Endodermal cell (in vitro differentiated cells): Measurements from ENCODE around the gene MAST3. TPM values are rescaled to one million over a fixed set of nuclear protein-coding genes. Genes with fewer than 3 reads are reported as not detected.

Experiments
- DNase-seq: peaks from one replicate; pipeline ENCODE4 v3.0.0-alpha.2; 2017
- H3K27ac ChIP-seq: 2 replicates; pipeline ENCODE4 v1.5.1; 2013; ENCODE audit warnings: mild to moderate bottlenecking, low read depth, low read length, moderate library complexity
- H3K27me3 ChIP-seq: 2 replicates; pipeline ENCODE4 v1.6.1; 2013; ENCODE audit warnings: mild to moderate bottlenecking, low read length, moderate library complexity; ENCODE audit not compliant: insufficient read depth, control insufficient read depth, poor library complexity, severe bottlenecking
- H3K36me3 ChIP-seq: 2 replicates; pipeline ENCODE4 v1.7.0; 2013; ENCODE audit warnings: mild to moderate bottlenecking, low read length, moderate library complexity; ENCODE audit not compliant: control insufficient read depth, insufficient read depth
- H3K4me1 ChIP-seq: one replicate; pipeline ENCODE4 v1.7.0; 2013; ENCODE audit warnings: low read length; ENCODE audit not compliant: control insufficient read depth, insufficient read depth
- H3K4me3 ChIP-seq: 2 replicates; pipeline ENCODE4 v1.5.1; 2013; ENCODE audit warnings: mild to moderate bottlenecking, low read length, moderate library complexity
- H3K9ac ChIP-seq: 2 replicates; pipeline ENCODE4 v1.6.1; 2013; ENCODE audit warnings: mild to moderate bottlenecking, low read length, moderate library complexity; ENCODE audit not compliant: poor library complexity, severe bottlenecking; ENCODE audit errors: extremely low read depth
- H3K9me3 ChIP-seq: 2 replicates; pipeline ENCODE4 v1.6.1; 2013; ENCODE audit warnings: mild to moderate bottlenecking, low read length, moderate library complexity; ENCODE audit not compliant: control insufficient read depth
- H3K27ac Mint-ChIP-seq: 2 replicates; pipeline ENCODE4 v1.8.0; 2020; ENCODE audit warnings: mixed read lengths
- H3K27me3 Mint-ChIP-seq: 2 replicates; pipeline ENCODE4 v1.8.0; 2021; ENCODE audit warnings: mild to moderate bottlenecking, mixed read lengths; ENCODE audit not compliant: insufficient read depth
- H3K36me3 Mint-ChIP-seq: 2 replicates; pipeline ENCODE4 v1.8.0; 2020; ENCODE audit warnings: low read depth, mixed read lengths
- H3K4me1 Mint-ChIP-seq: 2 replicates; pipeline ENCODE4 v1.8.0; 2020; ENCODE audit warnings: mixed read lengths
- H3K4me3 Mint-ChIP-seq: 2 replicates; pipeline ENCODE4 v1.8.0; 2020; ENCODE audit warnings: mild to moderate bottlenecking, moderate library complexity, mixed read lengths
- H3K9me3 Mint-ChIP-seq: 2 replicates; pipeline ENCODE4 v1.8.0; 2020; ENCODE audit warnings: mild to moderate bottlenecking, mixed read lengths
- WGBS, 2 experiments: methylation state at CpG; one replicate each; pipeline versions ENCODE4 v1.1.5 to v1.1.7; 2013; ENCODE audit warnings: missing lambda C conversion rate in 2 of 2, mixed read lengths in 1 of 2; ENCODE audit not compliant: insufficient coverage in 1 of 2, insufficient read length in 1 of 2; 5-methylcytosine and 5-hydroxymethylcytosine counted together
- total RNA-seq, 2 donors: library from RNA; stranded (reverse); fragmentation: NEBNext Ultra II Directional in 1 of 2; extraction: Animal tissue kit (Norgen Biotek cat#: 25700) in 1 of 2; gene quantifications; 2 replicates in 1 of 2; 3 replicates in 1 of 2; pipeline ENCODE4 v1.2.1, GENCODE V29; 2021
- TF ChIP-seq, protein P1 (sequence below): fragments of 200-600 bp; sonication (generic); conservative IDR thresholded peaks from 2 replicates; pipeline ENCODE4 v1.5.0; 2021; ENCODE audit warnings: antibody characterized with exemption, mild to moderate bottlenecking

The MAST3 gene
- total RNA-seq, 2 donors from 2014 or later = 13.0 to 15.1 TPM

DNA sequence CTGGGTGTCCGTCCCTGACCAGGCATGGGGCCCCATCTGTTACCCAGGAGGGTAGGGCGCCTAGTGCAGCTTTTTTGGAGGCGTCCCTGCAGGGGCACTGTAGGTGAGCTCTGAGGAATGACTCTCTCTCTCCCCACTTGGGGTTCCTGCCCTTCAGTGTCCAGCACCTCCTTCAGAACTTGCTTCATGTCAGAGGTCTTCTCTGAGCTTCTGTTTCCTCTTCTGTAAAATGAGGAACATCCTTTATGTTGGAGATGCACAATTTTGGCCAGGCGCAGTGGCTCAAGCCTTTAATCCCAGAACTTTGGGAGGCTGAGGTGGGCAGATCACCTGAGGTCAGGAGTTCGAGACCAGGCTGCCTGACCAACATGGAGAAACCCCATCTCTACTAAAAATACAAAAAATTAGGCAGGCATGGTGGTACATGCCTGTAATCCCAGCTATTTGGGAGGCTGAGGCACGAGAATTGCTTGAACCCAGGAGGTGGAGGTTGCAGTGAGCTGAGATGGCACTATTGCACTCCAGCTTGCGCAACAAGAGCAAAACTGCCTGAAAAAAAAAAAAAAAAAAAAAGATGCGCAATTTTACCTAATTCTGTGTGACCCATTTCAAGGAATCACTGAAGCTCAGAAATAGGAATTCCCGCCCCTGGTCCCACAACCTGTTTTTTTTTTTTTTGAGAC lies 40.2 kb downstream of the MAST3 start:
- H3K4me3 Mint-ChIP-seq = no peak overlapping the region
- H3K9me3 Mint-ChIP-seq = no peaks in the 10 kb centered on the region
- DNase-seq = no peak
- WGBS, 2 experiments = 93 to 94% methylated on average over 9 of the region's 9 CpGs
- H3K27ac Mint-ChIP-seq = no peak overlapping the region
- no peaks in the 10 kb centered on the region for H3K4me1 Mint-ChIP-seq
- H3K27ac ChIP-seq = no peak overlapping the region
- no peaks in the 10 kb centered on the region for H3K27me3 Mint-ChIP-seq
- H3K9ac ChIP-seq = no peak overlapping the region
- TF ChIP-seq, protein P1, sequence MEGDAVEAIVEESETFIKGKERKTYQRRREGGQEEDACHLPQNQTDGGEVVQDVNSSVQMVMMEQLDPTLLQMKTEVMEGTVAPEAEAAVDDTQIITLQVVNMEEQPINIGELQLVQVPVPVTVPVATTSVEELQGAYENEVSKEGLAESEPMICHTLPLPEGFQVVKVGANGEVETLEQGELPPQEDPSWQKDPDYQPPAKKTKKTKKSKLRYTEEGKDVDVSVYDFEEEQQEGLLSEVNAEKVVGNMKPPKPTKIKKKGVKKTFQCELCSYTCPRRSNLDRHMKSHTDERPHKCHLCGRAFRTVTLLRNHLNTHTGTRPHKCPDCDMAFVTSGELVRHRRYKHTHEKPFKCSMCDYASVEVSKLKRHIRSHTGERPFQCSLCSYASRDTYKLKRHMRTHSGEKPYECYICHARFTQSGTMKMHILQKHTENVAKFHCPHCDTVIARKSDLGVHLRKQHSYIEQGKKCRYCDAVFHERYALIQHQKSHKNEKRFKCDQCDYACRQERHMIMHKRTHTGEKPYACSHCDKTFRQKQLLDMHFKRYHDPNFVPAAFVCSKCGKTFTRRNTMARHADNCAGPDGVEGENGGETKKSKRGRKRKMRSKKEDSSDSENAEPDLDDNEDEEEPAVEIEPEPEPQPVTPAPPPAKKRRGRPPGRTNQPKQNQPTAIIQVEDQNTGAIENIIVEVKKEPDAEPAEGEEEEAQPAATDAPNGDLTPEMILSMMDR = no peak
- H3K4me3 ChIP-seq = no peak overlapping the region
- H3K36me3 ChIP-seq = peaks cover 21% of the 10 kb centered on the region
- H3K27me3 ChIP-seq = no peaks in the 10 kb centered on the region
- H3K36me3 Mint-ChIP-seq = peaks cover 44% of the 10 kb centered on the region
- H3K4me1 ChIP-seq = no peaks in the 10 kb centered on the region
- no peaks in the 10 kb centered on the region for H3K9me3 ChIP-seq

- H3K9me3 ChIP-seq = no peaks in the 10 kb centered on the region
- no peak overlapping the region for H3K27ac Mint-ChIP-seq
- peaks cover 15% of the 10 kb centered on the region for H3K36me3 ChIP-seq
- H3K27ac ChIP-seq = no peak overlapping the region
- H3K9me3 Mint-ChIP-seq = no peaks in the 10 kb centered on the region
- no peaks in the 10 kb centered on the region for H3K27me3 Mint-ChIP-seq
- TF ChIP-seq, protein P1 = no peak
- WGBS, 2 experiments = 93 to 100% methylated on average over 1 of the region's 1 CpG
- H3K4me3 ChIP-seq = no peak overlapping the region
- H3K9ac ChIP-seq = no peak overlapping the region
- peaks cover 53% of the 10 kb centered on the region for H3K36me3 Mint-ChIP-seq
- DNase-seq = no peak
- H3K4me1 Mint-ChIP-seq = no peaks in the 10 kb centered on the region
- no peak overlapping the region for H3K4me3 Mint-ChIP-seq
- no peaks in the 10 kb centered on the region for H3K27me3 ChIP-seq
- no peaks in the 10 kb centered on the region for H3K4me1 ChIP-seq
Measured at GRCh38 chr19:18140473-18140872, 42.9 kb downstream of the MAST3 start.

- Mint-ChIP-seq H3K36me3 (peaks cover 51% of the 10 kb centered on the region), H3K27me3 (no peaks in the 10 kb centered on the region), H3K27ac (no peak overlapping the region), H3K9me3 (no peaks in the 10 kb centered on the region), H3K4me1 (no peaks in the 10 kb centered on the region), H3K4me3 (no peak overlapping the region)
- no peaks in the 10 kb centered on the region for H3K9me3 ChIP-seq
- DNase-seq = no peak
- no peak overlapping the region for H3K9ac ChIP-seq
- peaks cover 15% of the 10 kb centered on the region for H3K36me3 ChIP-seq
- 91 to 100% methylated on average over 4 to 6 of the region's 6 CpGs for WGBS, 2 experiments
- no peaks in the 10 kb centered on the region for H3K4me1 ChIP-seq
- H3K27ac ChIP-seq = no peak overlapping the region
- H3K27me3 ChIP-seq = no peaks in the 10 kb centered on the region
- TF ChIP-seq, protein P1 = no peak
- H3K4me3 ChIP-seq = no peak overlapping the region
Measured at GRCh38 chr19:18141031-18141430, 43.5 kb downstream of the MAST3 start.
